ENCODE data around the gene MCF2L.

The MCF2L gene

GRCh38 chr13:113010510-113010865 is 41.5 kb downstream of the MCF2L start:
- ATAC-seq, result no peak
- no peak for TF ChIP-seq RARB (CRISPR knock-in tag; IDR thresholded peaks at IDR 0.05)
- no peak for TF ChIP-seq PPARA (CRISPR knock-in tag; IDR thresholded peaks at IDR 0.05; ENCODE audit: borderline replicate concordance)
- no peak for TF ChIP-seq ZNF565 (CRISPR knock-in tag; conservative IDR thresholded peaks at IDR 0.05; ENCODE audit: low read depth)
- TF ChIP-seq ZFP30 (CRISPR knock-in tag; IDR thresholded peaks at IDR 0.05), result no peak
- no peak for TF ChIP-seq ARNTL (CRISPR knock-in tag; IDR thresholded peaks at IDR 0.05; ENCODE audit: borderline replicate concordance, low read depth)
- no peak for TF ChIP-seq ZNF70 (CRISPR knock-in tag; IDR thresholded peaks at IDR 0.05)
- no peak for TF ChIP-seq ZC3H10 (CRISPR knock-in tag; IDR thresholded peaks at IDR 0.05)
- no peak for TF ChIP-seq TCF4 (CRISPR knock-in tag; IDR thresholded peaks at IDR 0.05; ENCODE audit: borderline replicate concordance)

GRCh38 chr13:113013303-113013702 is 44.3 kb downstream of the MCF2L start:
- no peak for TF ChIP-seq ZFP30 (CRISPR knock-in tag; IDR thresholded peaks at IDR 0.05)
- TF ChIP-seq ZNF70 (CRISPR knock-in tag; IDR thresholded peaks at IDR 0.05), result no peak
- TF ChIP-seq BACH2 (CRISPR knock-in tag; IDR thresholded peaks at IDR 0.05; ENCODE audit: borderline replicate concordance), result no peak
- no peak for TF ChIP-seq ZNF565 (CRISPR knock-in tag; conservative IDR thresholded peaks at IDR 0.05; ENCODE audit: low read depth)
- TF ChIP-seq POU6F1 (CRISPR knock-in tag; IDR thresholded peaks at IDR 0.05; ENCODE audit: borderline replicate concordance, low read depth), result no peak
- TF ChIP-seq OSR1 (CRISPR knock-in tag; IDR thresholded peaks at IDR 0.05), result no peak
- TF ChIP-seq ESRRG (CRISPR knock-in tag; IDR thresholded peaks at IDR 0.05), result no peak
- TF ChIP-seq TSHZ2 (CRISPR knock-in tag; IDR thresholded peaks at IDR 0.05), result no peak
- no peak for TF ChIP-seq RARB (CRISPR knock-in tag; IDR thresholded peaks at IDR 0.05)
- no peak for TF ChIP-seq ZFP3 (CRISPR knock-in tag; IDR thresholded peaks at IDR 0.05)
- TF ChIP-seq ZNF8 (CRISPR knock-in tag; IDR thresholded peaks at IDR 0.05), result no peak
- no peak for TF ChIP-seq ARNTL (CRISPR knock-in tag; IDR thresholded peaks at IDR 0.05; ENCODE audit: borderline replicate concordance, low read depth)
- TF ChIP-seq PPARA (CRISPR knock-in tag; IDR thresholded peaks at IDR 0.05; ENCODE audit: borderline replicate concordance), result no peak
- no peak for TF ChIP-seq CSDC2 (CRISPR knock-in tag; IDR thresholded peaks at IDR 0.05)
- TF ChIP-seq SNAI2 (CRISPR knock-in tag; IDR thresholded peaks at IDR 0.05), result no peak
- ATAC-seq, result no peak

GRCh38 chr13:113013878-113014751 is 45.1 kb downstream of the MCF2L start:
- no peak for ATAC-seq
- TF ChIP-seq POU6F1 (CRISPR knock-in tag; IDR thresholded peaks at IDR 0.05; ENCODE audit: borderline replicate concordance, low read depth) (no peak), ZFP3 (CRISPR knock-in tag; IDR thresholded peaks at IDR 0.05) (no peak), OSR1 (CRISPR knock-in tag; IDR thresholded peaks at IDR 0.05) (no peak), ZNF565 (CRISPR knock-in tag; conservative IDR thresholded peaks at IDR 0.05; ENCODE audit: low read depth) (no peak), SNAI2 (CRISPR knock-in tag; IDR thresholded peaks at IDR 0.05) (no peak), ZC3H10 (CRISPR knock-in tag; IDR thresholded peaks at IDR 0.05) (no peak), GLIS3 (CRISPR knock-in tag; IDR thresholded peaks at IDR 0.05) (no peak), TSHZ2 (CRISPR knock-in tag; IDR thresholded peaks at IDR 0.05) (no peak), BACH2 (CRISPR knock-in tag; IDR thresholded peaks at IDR 0.05; ENCODE audit: borderline replicate concordance) (no peak), ISL1 (CRISPR knock-in tag; IDR thresholded peaks at IDR 0.05) (no peak), CSDC2 (CRISPR knock-in tag; IDR thresholded peaks at IDR 0.05) (no peak), TCF4 (CRISPR knock-in tag; IDR thresholded peaks at IDR 0.05; ENCODE audit: borderline replicate concordance) (no peak), ZNF8 (CRISPR knock-in tag; IDR thresholded peaks at IDR 0.05) (no peak)
